Measurements from ENCODE around the gene MARCO.

DNA sequence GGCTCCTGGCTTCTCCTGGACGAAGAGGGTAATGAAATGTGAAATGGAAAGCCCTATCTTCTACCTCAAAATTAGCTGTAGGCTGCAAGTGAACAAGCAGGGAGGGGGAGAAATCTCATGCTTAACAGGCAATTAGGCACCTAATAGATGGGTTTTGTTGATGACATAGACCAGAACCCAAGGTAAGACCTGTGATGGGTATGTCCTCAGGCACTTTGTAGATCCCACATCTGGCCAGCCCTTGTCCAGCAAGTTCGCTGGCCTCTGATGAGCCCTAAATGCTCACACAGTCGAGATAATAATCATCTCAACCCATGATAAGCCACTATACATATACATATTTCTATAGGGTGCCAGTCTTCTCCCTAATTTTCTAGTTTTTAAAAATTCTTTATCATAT is 82.6 kb downstream of the MARCO start:
- TF ChIP-seq, protein P1, sequence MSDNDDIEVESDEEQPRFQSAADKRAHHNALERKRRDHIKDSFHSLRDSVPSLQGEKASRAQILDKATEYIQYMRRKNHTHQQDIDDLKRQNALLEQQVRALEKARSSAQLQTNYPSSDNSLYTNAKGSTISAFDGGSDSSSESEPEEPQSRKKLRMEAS (IDR thresholded peaks at IDR 0.05): no peak
- no peak for TF ChIP-seq CTCF (IDR thresholded peaks at IDR 0.05; ENCODE audit: low read depth, low read length, missing input control)
- TF ChIP-seq, protein P2, sequence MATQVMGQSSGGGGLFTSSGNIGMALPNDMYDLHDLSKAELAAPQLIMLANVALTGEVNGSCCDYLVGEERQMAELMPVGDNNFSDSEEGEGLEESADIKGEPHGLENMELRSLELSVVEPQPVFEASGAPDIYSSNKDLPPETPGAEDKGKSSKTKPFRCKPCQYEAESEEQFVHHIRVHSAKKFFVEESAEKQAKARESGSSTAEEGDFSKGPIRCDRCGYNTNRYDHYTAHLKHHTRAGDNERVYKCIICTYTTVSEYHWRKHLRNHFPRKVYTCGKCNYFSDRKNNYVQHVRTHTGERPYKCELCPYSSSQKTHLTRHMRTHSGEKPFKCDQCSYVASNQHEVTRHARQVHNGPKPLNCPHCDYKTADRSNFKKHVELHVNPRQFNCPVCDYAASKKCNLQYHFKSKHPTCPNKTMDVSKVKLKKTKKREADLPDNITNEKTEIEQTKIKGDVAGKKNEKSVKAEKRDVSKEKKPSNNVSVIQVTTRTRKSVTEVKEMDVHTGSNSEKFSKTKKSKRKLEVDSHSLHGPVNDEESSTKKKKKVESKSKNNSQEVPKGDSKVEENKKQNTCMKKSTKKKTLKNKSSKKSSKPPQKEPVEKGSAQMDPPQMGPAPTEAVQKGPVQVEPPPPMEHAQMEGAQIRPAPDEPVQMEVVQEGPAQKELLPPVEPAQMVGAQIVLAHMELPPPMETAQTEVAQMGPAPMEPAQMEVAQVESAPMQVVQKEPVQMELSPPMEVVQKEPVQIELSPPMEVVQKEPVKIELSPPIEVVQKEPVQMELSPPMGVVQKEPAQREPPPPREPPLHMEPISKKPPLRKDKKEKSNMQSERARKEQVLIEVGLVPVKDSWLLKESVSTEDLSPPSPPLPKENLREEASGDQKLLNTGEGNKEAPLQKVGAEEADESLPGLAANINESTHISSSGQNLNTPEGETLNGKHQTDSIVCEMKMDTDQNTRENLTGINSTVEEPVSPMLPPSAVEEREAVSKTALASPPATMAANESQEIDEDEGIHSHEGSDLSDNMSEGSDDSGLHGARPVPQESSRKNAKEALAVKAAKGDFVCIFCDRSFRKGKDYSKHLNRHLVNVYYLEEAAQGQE (IDR thresholded peaks at IDR 0.05): no peak
- TF ChIP-seq TAF1 (conservative IDR thresholded peaks at IDR 0.05): no peak
- TF ChIP-seq GABPA (IDR thresholded peaks at IDR 0.05 in 1 of 2, conservative IDR thresholded peaks at IDR 0.05 in 1 of 2): no peak
- no peak for TF ChIP-seq YY1 (IDR thresholded peaks at IDR 0.05)
- TF ChIP-seq HNF4G (IDR thresholded peaks at IDR 0.05): no peak
- no peak for TF ChIP-seq FOXA2 (IDR thresholded peaks at IDR 0.05)
- TF ChIP-seq EGR1 (IDR thresholded peaks at IDR 0.05; ENCODE audit: low read depth in 2 of 2): no peak
- TF ChIP-seq SP1 (IDR thresholded peaks at IDR 0.05): no peak
